NCI-H345 (cell line): Measurements from ENCODE around the gene ADGRG6.

Experiments
- DNase-seq: peaks from one replicate; lab custom pipeline; 2025; lab: John Stamatoyannopoulos, UW

ADGRG6 gene

GRCh38 chr6:142322066-142322465 is 20.3 kb downstream of the ADGRG6 start:
- DNase-seq = no peak

DNA sequence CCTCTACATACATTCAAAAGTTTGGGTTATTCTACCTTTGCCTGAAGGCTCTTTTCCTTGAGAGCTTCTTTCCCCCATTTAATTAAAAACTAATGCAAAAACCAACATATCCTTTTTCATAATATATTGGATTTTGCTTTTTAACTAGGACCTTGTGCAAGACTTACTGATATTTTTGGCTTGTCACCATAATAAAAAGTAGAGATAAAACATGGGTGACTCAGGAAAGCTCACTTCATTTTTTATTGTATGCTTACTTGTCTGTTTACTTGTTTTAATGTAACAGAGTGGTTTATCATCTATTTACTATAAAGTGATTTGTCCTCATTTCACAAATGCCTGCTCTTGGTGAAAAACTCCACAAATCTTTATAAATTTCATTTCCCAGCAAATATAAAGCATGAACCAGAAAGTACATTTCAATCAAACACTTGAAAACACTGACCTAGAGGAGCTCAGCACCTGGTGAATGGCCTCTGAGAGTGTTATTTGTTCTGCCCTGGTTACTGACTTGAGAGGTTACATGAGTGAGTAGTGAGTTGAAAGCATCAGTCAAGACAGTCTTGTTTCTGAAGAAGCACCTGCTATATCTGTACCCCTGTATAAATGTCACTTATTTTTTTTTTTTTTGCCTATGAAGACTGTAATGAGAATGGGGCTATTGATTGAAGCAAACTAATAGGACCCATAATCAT is 20.8 kb downstream of the ADGRG6 start:
- peak; percentile 53 for DNase-seq

GRCh38 chr6:142323377-142323776 is 21.6 kb downstream of the ADGRG6 start:
- peak; percentile 88 for DNase-seq

GRCh38 chr6:142324111-142324510 is 22.3 kb downstream of the ADGRG6 start:
- DNase-seq = no peak

GRCh38 chr6:142325111-142325510 is 23.3 kb downstream of the ADGRG6 start:
- no peak for DNase-seq

DNA sequence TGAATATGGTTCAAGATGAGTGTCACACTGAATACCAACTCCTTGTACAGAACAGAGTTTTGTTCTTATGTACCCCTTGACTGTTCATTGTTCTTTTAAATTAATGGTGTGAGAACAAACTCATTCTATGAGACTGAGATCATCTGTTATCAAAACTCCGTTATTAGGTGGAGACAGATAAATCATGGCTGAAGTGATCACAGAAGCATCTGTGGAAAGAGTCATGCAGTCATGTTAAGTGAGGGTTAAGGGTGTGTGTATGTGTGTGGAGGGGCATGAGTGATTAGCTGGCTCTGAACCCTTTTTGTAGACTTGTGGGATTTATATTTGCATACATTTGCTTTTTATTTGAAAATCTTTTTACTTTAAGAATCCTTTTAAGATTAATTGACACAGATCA is 24.7 kb downstream of the ADGRG6 start:
- no peak for DNase-seq

DNA sequence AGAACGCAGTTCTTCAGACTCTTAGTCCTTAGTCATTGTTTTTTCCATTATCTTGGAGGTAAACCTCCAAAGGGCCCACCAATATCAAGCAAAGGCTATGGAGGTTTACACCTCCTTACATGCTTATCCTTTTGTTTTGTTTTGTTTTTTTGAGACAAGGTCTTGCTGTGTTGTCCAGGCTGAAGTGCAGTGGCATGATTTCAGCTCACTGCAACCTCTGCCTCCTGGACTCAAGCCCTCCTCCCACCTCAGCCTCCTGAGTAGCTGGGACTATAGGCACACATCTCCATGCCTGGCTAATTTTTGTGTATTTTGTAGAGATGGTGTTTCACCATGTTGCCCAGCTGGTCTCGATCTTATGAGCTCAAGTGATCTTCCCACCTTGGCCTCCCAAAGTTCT is 26.3 kb downstream of the ADGRG6 start:
- DNase-seq = no peak

- DNase-seq = no peak
Measured at GRCh38 chr6:142329486-142330113, 27.8 kb downstream of the ADGRG6 start.

GRCh38 chr6:142331075-142331551 is 29.3 kb downstream of the ADGRG6 start:
- DNase-seq = no peak

DNA sequence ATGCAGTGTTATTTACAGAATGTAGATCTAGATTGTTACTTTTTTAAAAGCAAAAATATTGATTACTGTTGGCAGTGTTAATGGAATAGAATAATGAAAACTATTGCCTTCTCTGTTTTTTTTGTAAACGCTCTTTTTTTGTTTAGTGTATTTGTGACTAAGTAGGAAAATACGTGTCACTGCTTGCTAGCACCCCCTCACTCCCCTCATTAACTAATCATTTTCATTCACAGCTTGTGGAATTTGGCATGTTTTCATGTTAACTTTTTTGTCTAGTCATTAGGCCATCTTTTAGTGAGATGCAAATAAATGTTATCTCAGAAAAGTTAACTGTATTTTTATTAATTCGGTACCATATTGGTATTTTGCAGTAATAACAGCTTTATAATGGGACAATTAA is 29.8 kb downstream of the ADGRG6 start:
- DNase-seq = no peak

GRCh38 chr6:142332393-142333098 is 30.7 kb downstream of the ADGRG6 start:
- DNase-seq = no peak

DNA sequence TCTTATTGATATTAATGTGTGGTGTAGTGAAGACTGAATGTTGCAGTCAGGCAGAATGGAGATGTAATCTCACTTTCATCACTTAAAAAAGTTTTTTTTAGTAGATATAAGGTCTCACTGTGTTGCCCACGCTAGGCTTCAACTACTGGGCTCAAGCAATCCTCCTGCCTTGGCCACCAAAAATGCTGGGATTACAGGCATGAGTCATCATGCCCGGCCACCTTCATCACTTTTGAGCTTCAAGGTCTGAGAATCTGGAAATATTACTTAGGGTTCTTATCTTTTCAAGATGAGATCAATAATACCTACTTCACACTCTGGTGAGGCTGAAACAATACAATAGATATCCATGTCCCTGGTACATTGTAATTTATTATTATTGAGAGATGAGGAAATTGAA is 31.6 kb downstream of the ADGRG6 start:
- no peak for DNase-seq

DNA sequence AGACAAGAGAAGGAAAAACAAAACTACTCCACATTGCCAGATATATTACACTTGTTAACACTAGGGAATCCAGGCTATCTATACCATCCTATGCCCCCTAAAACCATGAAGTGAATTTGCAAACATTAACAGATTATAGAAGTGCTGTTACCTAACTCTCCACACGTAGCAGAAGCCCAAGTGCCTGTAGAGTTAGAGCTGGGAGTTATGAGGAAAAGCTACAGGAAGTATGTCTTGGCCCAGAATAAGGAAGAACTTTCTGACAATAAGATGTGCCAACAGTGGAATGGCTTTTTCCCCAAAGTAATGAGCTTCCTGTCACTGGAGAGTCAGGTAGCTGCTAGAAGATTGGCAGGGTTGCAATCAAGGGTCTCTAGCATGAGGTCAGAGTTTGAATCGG is 32.5 kb downstream of the ADGRG6 start:
- DNase-seq = no peak

GRCh38 chr6:142335415-142335814 is 33.6 kb downstream of the ADGRG6 start:
- DNase-seq = no peak

GRCh38 chr6:142336183-142336582 is 34.4 kb downstream of the ADGRG6 start:
- DNase-seq = no peak

- no peak for DNase-seq
Measured at GRCh38 chr6:142336787-142337186, 35.0 kb downstream of the ADGRG6 start.

GRCh38 chr6:142339113-142339512 is 37.3 kb downstream of the ADGRG6 start:
- no peak for DNase-seq

DNA sequence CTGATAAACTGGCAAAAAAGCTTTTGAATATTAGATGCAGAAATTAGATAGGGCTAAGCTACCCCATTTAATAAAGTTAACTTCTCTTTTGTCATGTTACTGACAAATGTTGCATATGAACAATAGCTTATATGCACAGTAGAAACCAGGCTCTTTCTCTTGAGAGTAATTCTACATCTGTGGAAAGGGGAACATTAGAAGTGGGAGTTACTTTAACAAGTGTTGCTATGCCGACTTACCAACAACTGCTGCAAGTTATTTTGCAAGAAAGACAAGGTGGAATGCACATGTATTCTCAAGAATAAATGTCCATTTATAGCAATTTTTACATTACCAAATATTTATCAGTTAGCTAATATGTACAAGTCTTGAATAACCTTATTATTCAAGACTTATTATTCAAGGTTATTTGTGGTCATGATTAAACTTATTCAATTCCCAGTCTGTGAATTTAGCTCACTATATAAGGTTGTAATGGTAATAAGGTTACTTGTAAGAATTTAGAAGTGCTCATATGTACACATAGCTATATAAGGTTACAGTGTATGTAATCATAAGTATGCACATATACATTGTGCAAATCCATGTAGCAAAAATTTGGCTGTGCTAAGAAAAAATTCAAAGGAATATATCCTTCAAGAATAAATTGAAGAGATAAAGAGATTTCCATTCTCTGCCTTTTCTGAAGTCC is 38.3 kb downstream of the ADGRG6 start:
- no peak for DNase-seq

DNA sequence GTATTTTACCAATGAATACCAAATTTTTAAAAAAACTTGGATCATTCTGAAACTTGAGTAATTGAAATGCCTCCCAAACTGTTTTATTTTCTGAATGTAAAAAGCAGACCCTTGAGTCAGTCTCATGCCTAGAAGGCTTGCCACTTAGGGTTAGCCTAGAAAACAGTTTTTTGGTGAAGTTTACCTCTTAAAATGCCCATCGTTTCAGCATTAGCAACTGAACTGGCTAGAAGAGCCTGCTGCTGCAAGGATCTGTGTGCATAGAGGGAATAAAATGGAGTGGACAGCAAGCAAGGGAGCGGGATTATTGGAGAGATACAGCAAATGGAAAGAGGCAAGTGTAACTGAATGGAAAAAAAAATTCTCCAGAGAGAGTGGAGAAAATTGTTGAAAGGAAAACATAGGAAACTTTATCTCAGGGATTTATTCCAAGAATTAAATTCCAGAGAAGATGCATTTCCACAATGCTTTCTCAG is 40.1 kb downstream of the ADGRG6 start:
- DNase-seq = no peak

DNA sequence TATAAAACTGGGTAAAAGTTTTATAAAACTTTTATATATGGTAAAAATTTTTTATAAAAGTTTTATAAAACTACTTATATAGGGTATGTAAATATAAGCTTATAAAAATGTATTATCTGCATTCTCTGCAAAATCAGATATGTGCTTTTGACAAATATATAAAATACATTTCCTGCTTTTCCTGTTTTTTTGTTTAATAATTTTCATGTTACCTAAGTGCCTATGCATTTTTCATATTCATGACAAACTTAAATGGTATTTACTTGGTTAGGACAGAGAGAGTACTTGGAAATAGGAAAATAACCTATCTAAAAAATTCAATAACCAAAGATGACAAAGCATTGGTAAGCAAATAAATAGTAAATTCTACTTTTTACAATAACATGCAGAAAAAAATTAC is 41.2 kb downstream of the ADGRG6 start:
- no peak for DNase-seq

DNA sequence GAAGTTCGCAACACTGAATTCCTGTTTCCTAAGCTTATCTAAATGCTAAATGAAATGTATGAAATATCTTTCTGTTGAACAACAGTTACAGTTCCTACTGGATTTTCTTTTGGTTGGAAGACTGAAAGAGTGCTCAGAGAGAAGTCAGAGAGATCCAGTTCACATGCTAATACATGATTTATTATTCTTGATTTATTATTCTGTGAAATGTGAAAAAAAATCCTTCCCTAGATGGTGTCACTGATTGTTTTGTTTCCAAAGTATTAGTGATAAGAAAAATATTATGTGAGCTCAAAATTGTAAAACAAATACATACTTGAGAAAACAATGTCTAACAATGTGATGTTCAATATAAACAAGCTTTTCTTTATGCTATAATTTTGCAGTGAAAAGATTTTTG is 42.1 kb downstream of the ADGRG6 start:
- no peak for DNase-seq

DNA sequence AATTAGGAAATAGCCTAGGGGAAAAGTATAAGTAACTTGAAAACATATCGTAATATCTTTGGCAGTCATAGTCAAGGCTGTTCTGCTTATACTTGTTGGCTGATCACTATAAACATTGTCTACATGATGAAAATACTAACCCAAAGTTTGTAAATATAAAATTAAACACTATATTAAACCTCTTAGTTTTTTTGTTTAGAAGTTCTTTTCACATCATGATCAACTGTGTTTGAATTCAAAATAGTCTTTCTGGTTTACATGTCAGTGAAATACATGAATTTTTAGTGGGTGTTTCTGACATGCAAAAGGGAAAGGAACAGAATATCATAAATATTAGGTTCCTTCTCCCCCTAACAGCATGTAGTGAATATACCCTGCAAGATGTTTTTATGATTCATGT is 43.5 kb downstream of the ADGRG6 start:
- DNase-seq = no peak
